ENCODE measurements around the gene GBA3.
A peak's percentile ranks its signal among the peaks of the same experiment; 100 is the strongest.

Gene GBA3

GRCh38 chr4:22850630-22851029 lies 157.9 kb downstream of the GBA3 start:
- Histone ChIP-seq H2AFZ (peak overlapping the region; percentile 15), H3K79me2 (no peaks in the 10 kb centered on the region), H3K9me3 (ENCODE audit: control insufficient read depth, low read length) (no peaks in the 10 kb centered on the region), H3K9ac (no peak overlapping the region), H3K27me3 (ENCODE audit: control insufficient read depth, insufficient read depth, low read length) (no peaks in the 10 kb centered on the region), H3K36me3 (ENCODE audit: control insufficient read depth, insufficient read depth, low read length) (no peaks in the 10 kb centered on the region), H3K4me2 (ENCODE audit: low read length) (no peak overlapping the region), H3K4me3 (ENCODE audit: low read depth, low read length) (no peak overlapping the region), H3K4me1 (peaks cover 3% of the 10 kb centered on the region), H3K27ac (no peak overlapping the region)
- no peak for TF ChIP-seq CTCF (IDR thresholded peaks at IDR 0.05)

GRCh38 chr4:22857411-22857810 lies 164.7 kb downstream of the GBA3 start:
- Histone ChIP-seq H3K27me3 (ENCODE audit: control insufficient read depth, insufficient read depth, low read length) (no peaks in the 10 kb centered on the region), H3K79me2 (no peaks in the 10 kb centered on the region), H3K4me1 (no peaks in the 10 kb centered on the region), H3K9me3 (ENCODE audit: control insufficient read depth, low read length) (no peaks in the 10 kb centered on the region), H3K4me3 (ENCODE audit: low read depth, low read length) (no peak overlapping the region), H2AFZ (no peak overlapping the region), H3K4me2 (ENCODE audit: low read length) (no peak overlapping the region), H3K36me3 (ENCODE audit: control insufficient read depth, insufficient read depth, low read length) (no peaks in the 10 kb centered on the region), H3K9ac (no peak overlapping the region), H3K27ac (no peak overlapping the region)
- no peak for TF ChIP-seq CTCF (IDR thresholded peaks at IDR 0.05)

- Histone ChIP-seq H2AFZ (no peak overlapping the region), H3K27ac (no peak overlapping the region), H3K4me3 (ENCODE audit: low read depth, low read length) (no peak overlapping the region), H3K9ac (no peak overlapping the region), H3K4me1 (no peaks in the 10 kb centered on the region), H3K36me3 (ENCODE audit: control insufficient read depth, insufficient read depth, low read length) (no peaks in the 10 kb centered on the region), H3K4me2 (ENCODE audit: low read length) (no peak overlapping the region), H3K27me3 (ENCODE audit: control insufficient read depth, insufficient read depth, low read length) (no peaks in the 10 kb centered on the region), H3K9me3 (ENCODE audit: control insufficient read depth, low read length) (no peaks in the 10 kb centered on the region), H3K79me2 (no peaks in the 10 kb centered on the region)
- no peak for TF ChIP-seq CTCF (IDR thresholded peaks at IDR 0.05)
Measured at GRCh38 chr4:22859318-22859717, 166.6 kb downstream of the GBA3 start.

Measured in parathyroid adenoma (tissue), 2 donors.